Adipocyte (in vitro differentiated cells): ENCODE data around the gene CDH20.

Experiments
- DNase-seq: peaks from one replicate; pipeline ENCODE4 v3.0.0-alpha.2; 2015; ENCODE audit warnings: low read depth
- H3K27me3 ChIP-seq: replicated peaks from 2 replicates; pipeline ENCODE4 v1.7.0; 2013; ENCODE audit warnings: mild to moderate bottlenecking, low read length, moderate library complexity; ENCODE audit not compliant: control insufficient read depth, insufficient read depth
- H3K36me3 ChIP-seq: 2 replicates; pipeline ENCODE4 v1.7.0; 2013; ENCODE audit warnings: low read length, mild to moderate bottlenecking, moderate library complexity; ENCODE audit not compliant: control insufficient read depth, insufficient read depth, severe bottlenecking
- H3K4me1 ChIP-seq: 2 replicates; pipeline ENCODE4 v1.7.0; 2013; ENCODE audit warnings: mild to moderate bottlenecking, low read length, moderate library complexity; ENCODE audit not compliant: control insufficient read depth, insufficient read depth
- H3K4me3 ChIP-seq: 2 replicates; pipeline ENCODE4 v1.7.0; 2013; ENCODE audit warnings: mild to moderate bottlenecking, low read length, moderate library complexity
- H3K9ac ChIP-seq: 2 replicates; pipeline ENCODE4 v1.7.0; 2013; ENCODE audit warnings: mild to moderate bottlenecking, low read length, moderate library complexity
- H3K9me3 ChIP-seq: 2 replicates; pipeline ENCODE4 v1.7.0; 2013; ENCODE audit warnings: mild to moderate bottlenecking, low read length, moderate library complexity; ENCODE audit not compliant: control insufficient read depth

Gene CDH20

GRCh38 chr18:61474341-61474740, 141.1 kb downstream of the CDH20 start:
- H3K4me3 ChIP-seq: no peak overlapping the region
- no peaks in the 10 kb centered on the region for H3K9me3 ChIP-seq
- DNase-seq: no peak
- H3K27me3 ChIP-seq: no peaks in the 10 kb centered on the region
- H3K9ac ChIP-seq: no peak overlapping the region
- H3K36me3 ChIP-seq: no peaks in the 10 kb centered on the region
- peaks cover 18% of the 10 kb centered on the region for H3K4me1 ChIP-seq

- no peak for DNase-seq
- no peaks in the 10 kb centered on the region for H3K27me3 ChIP-seq
- H3K9ac ChIP-seq: no peak overlapping the region
- H3K4me1 ChIP-seq: peaks cover 18% of the 10 kb centered on the region
- no peaks in the 10 kb centered on the region for H3K9me3 ChIP-seq
- no peak overlapping the region for H3K4me3 ChIP-seq
- no peaks in the 10 kb centered on the region for H3K36me3 ChIP-seq
Observed at GRCh38 chr18:61474918-61475317, 141.7 kb downstream of the CDH20 start.

GRCh38 chr18:61475931-61476330, 142.7 kb downstream of the CDH20 start:
- no peak overlapping the region for H3K4me3 ChIP-seq
- H3K9ac ChIP-seq: no peak overlapping the region
- H3K9me3 ChIP-seq: no peaks in the 10 kb centered on the region
- H3K27me3 ChIP-seq: no peaks in the 10 kb centered on the region
- H3K36me3 ChIP-seq: no peaks in the 10 kb centered on the region
- no peak for DNase-seq
- peaks cover 18% of the 10 kb centered on the region for H3K4me1 ChIP-seq

GRCh38 chr18:61489334-61489733, 156.1 kb downstream of the CDH20 start:
- Histone ChIP-seq H3K36me3 (no peaks in the 10 kb centered on the region), H3K27me3 (no peaks in the 10 kb centered on the region), H3K4me1 (peaks cover 2% of the 10 kb centered on the region), H3K9ac (no peak overlapping the region), H3K9me3 (no peaks in the 10 kb centered on the region), H3K4me3 (no peak overlapping the region)
- DNase-seq: no peak

GRCh38 chr18:61496374-61496773, 163.1 kb downstream of the CDH20 start:
- Histone ChIP-seq H3K9me3 (no peaks in the 10 kb centered on the region), H3K4me3 (no peak overlapping the region), H3K9ac (no peak overlapping the region), H3K36me3 (no peaks in the 10 kb centered on the region), H3K27me3 (no peaks in the 10 kb centered on the region), H3K4me1 (peaks cover under 1% of the 10 kb centered on the region)
- no peak for DNase-seq

- DNase-seq: no peak
- Histone ChIP-seq H3K4me1 (peaks cover 11% of the 10 kb centered on the region), H3K27me3 (no peaks in the 10 kb centered on the region), H3K4me3 (no peak overlapping the region), H3K9me3 (no peaks in the 10 kb centered on the region), H3K36me3 (no peaks in the 10 kb centered on the region), H3K9ac (no peak overlapping the region)
Observed at GRCh38 chr18:61497422-61497821, 164.2 kb downstream of the CDH20 start.

- DNase-seq: peak; percentile 88
- no peaks in the 10 kb centered on the region for H3K9me3 ChIP-seq
- no peak overlapping the region for H3K9ac ChIP-seq
- H3K4me3 ChIP-seq: no peak overlapping the region
- H3K4me1 ChIP-seq: peaks cover 11% of the 10 kb centered on the region
- peaks cover 15% of the 10 kb centered on the region for H3K36me3 ChIP-seq
- no peaks in the 10 kb centered on the region for H3K27me3 ChIP-seq
Observed at GRCh38 chr18:61502472-61502871, 169.2 kb downstream of the CDH20 start.

GRCh38 chr18:61503688-61504087, 170.5 kb downstream of the CDH20 start:
- Histone ChIP-seq H3K4me3 (no peak overlapping the region), H3K27me3 (no peaks in the 10 kb centered on the region), H3K9ac (no peak overlapping the region), H3K4me1 (peaks cover 11% of the 10 kb centered on the region), H3K9me3 (no peaks in the 10 kb centered on the region), H3K36me3 (peaks cover 19% of the 10 kb centered on the region)
- peak; percentile 19 for DNase-seq

- H3K27me3 ChIP-seq: no peaks in the 10 kb centered on the region
- DNase-seq: no peak
- H3K4me1 ChIP-seq: no peaks in the 10 kb centered on the region
- no peak overlapping the region for H3K9ac ChIP-seq
- no peaks in the 10 kb centered on the region for H3K36me3 ChIP-seq
- H3K4me3 ChIP-seq: no peak overlapping the region
- H3K9me3 ChIP-seq: no peaks in the 10 kb centered on the region
Observed at GRCh38 chr18:61528961-61529360, 195.7 kb downstream of the CDH20 start.

GRCh38 chr18:61530681-61531080, 197.5 kb downstream of the CDH20 start:
- Histone ChIP-seq H3K4me1 (no peaks in the 10 kb centered on the region), H3K4me3 (no peak overlapping the region), H3K9ac (no peak overlapping the region), H3K9me3 (no peaks in the 10 kb centered on the region), H3K36me3 (no peaks in the 10 kb centered on the region), H3K27me3 (no peaks in the 10 kb centered on the region)
- DNase-seq: no peak

GRCh38 chr18:61531182-61531581, 198.0 kb downstream of the CDH20 start:
- DNase-seq: no peak
- H3K9ac ChIP-seq: no peak overlapping the region
- H3K4me3 ChIP-seq: no peak overlapping the region
- H3K9me3 ChIP-seq: no peaks in the 10 kb centered on the region
- H3K36me3 ChIP-seq: no peaks in the 10 kb centered on the region
- no peaks in the 10 kb centered on the region for H3K27me3 ChIP-seq
- no peaks in the 10 kb centered on the region for H3K4me1 ChIP-seq

- DNase-seq: no peak
- H3K4me3 ChIP-seq: no peak overlapping the region
- H3K9me3 ChIP-seq: no peaks in the 10 kb centered on the region
- no peaks in the 10 kb centered on the region for H3K4me1 ChIP-seq
- H3K27me3 ChIP-seq: no peaks in the 10 kb centered on the region
- no peak overlapping the region for H3K9ac ChIP-seq
- H3K36me3 ChIP-seq: no peaks in the 10 kb centered on the region
Observed at GRCh38 chr18:61531891-61532290, 198.7 kb downstream of the CDH20 start.
